ENCODE results near the gene FAAP100. TPM values are rescaled to one million over a fixed set of nuclear protein-coding genes. Genes with fewer than 3 reads are reported as not detected.

FAAP100 gene
- total and polyA plus RNA-seq, 9 donors, result 0.77 to 29.1 (median 25.0) TPM

DNA sequence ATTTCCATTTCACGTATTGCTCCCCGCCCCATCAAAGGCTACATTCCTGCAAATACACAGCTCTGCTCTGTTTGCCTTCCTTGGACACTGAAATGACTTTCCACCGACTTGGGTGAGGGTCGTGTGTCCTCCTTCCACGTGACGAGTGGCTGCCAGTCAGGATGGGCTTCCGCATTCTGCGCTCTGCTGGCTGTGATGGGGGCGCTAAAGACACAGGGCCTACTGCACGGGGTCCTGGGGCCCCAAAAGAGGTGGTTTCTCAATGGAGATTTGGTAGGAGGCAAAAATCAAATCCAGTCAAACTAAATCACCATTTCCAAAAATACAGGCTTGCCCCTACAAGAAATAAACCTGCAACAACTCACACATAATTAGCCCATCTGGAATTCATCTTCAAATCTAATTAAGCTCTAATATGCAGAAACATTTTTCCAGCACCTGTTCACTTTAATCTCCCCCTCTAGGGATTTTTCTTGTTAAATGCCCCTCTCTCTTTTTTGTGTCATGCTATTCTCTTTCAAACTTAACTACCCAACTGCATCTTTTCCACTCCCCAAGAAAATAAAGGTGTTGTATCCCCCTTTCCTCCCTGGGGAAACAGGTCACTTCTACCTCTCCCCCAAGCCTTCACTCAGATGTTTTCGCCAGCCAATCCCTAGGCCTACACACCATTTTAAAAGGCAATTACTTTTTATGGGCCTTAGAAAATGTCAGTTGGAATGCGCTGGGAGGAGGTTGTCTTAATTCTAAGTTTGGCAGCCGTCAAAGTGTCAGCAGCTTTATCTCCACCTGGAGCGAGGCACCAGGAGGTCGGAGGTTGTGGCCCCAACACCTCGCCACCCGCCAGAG lies 21.9 kb upstream of the FAAP100 start:
- intact Hi-C loops (cut with DNase I), result no loop called here

DNA sequence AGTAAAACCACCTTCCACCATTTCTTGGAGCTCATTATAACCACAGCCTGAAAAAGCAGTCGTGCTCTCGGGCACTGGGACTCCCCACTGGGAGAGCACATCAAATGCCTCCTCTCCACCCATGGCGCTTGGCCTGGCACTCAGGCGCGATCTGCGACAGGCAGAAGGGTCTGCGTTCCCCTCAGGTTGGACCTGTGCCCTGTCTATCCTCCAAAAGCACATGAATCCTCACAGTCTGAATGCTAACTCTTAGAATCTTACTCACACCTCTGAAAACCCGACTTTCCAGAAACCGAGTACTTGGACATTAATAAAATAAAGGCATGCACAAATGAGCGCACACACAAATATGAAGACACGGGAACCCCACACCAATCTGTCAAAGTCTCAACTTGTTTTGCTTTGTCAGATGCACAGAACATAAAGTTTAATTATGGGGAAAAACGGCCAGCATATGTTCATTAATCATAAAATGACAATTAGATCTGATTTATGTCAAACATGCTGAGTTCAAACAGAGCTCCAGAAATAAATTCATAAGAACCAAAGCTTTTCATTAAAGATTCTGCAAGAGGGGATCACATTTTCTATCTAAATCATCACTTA lies 20.5 kb upstream of the FAAP100 start:
- no peak overlapping the region for H3K27ac ChIP-seq
- peaks cover 11% of the 10 kb centered on the region for H3K4me1 ChIP-seq (ENCODE audit: insufficient read depth)
- no peaks in the 10 kb centered on the region for H3K27me3 ChIP-seq
- intact Hi-C loops (cut with DNase I), result no loop called here
- TF ChIP-seq POLR2A (IDR thresholded peaks at IDR 0.05) (no peak), EP300 (IDR thresholded peaks at IDR 0.05) (no peak)
- TF ChIP-seq, protein P1, sequence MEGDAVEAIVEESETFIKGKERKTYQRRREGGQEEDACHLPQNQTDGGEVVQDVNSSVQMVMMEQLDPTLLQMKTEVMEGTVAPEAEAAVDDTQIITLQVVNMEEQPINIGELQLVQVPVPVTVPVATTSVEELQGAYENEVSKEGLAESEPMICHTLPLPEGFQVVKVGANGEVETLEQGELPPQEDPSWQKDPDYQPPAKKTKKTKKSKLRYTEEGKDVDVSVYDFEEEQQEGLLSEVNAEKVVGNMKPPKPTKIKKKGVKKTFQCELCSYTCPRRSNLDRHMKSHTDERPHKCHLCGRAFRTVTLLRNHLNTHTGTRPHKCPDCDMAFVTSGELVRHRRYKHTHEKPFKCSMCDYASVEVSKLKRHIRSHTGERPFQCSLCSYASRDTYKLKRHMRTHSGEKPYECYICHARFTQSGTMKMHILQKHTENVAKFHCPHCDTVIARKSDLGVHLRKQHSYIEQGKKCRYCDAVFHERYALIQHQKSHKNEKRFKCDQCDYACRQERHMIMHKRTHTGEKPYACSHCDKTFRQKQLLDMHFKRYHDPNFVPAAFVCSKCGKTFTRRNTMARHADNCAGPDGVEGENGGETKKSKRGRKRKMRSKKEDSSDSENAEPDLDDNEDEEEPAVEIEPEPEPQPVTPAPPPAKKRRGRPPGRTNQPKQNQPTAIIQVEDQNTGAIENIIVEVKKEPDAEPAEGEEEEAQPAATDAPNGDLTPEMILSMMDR (IDR thresholded peaks at IDR 0.05), result no peak
- no peaks in the 10 kb centered on the region for H3K9me3 ChIP-seq
- no peak for DNase-seq
- H3K4me3 ChIP-seq, result no peak overlapping the region
- 84 to 89% (median 87%) methylated on average over 12 of the region's 12 CpGs for WGBS, 3 donors
- no peaks in the 10 kb centered on the region for H3K36me3 ChIP-seq

More for the DNA sequence above, 21.9 kb upstream of the FAAP100 start:
- TF ChIP-seq POLR2A (IDR thresholded peaks at IDR 0.05), result no peak
- TF ChIP-seq EP300 (IDR thresholded peaks at IDR 0.05), result no peak
- TF ChIP-seq, protein P1 (IDR thresholded peaks at IDR 0.05), result no peak
- no peak for DNase-seq
- Histone ChIP-seq H3K27ac (no peak overlapping the region), H3K9me3 (no peaks in the 10 kb centered on the region), H3K36me3 (no peaks in the 10 kb centered on the region), H3K4me3 (no peak overlapping the region), H3K27me3 (no peaks in the 10 kb centered on the region), H3K4me1 (ENCODE audit: insufficient read depth) (peaks cover 11% of the 10 kb centered on the region)
- WGBS, 3 donors, result 85 to 88% (median 87%) methylated on average over 17 of the region's 17 CpGs

DNA sequence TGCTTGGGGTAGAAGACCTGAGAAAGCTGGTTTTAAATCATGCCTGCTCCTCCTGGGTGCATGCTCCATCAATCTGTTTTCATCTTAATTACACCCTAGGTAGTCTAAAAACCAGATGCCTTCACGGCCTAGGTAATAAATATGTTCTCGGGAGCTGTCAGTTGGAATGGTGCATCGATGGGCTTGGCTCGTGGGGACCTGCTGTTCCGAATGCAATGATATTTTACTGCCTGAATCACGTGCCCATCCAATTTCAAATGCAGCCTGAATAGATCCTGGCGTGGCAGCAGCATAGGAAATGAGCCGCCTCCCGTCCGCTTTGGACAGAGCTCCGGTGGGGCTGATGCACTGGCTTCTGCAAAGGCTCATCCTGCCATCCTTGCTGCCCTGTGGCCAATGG lies 18.8 kb upstream of the FAAP100 start:
- no peak for TF ChIP-seq POLR2A (IDR thresholded peaks at IDR 0.05)
- TF ChIP-seq, protein P1 (IDR thresholded peaks at IDR 0.05), result no peak
- TF ChIP-seq EP300 (IDR thresholded peaks at IDR 0.05), result no peak
- Histone ChIP-seq H3K4me1 (ENCODE audit: insufficient read depth) (peaks cover 10% of the 10 kb centered on the region), H3K4me3 (no peak overlapping the region), H3K36me3 (no peaks in the 10 kb centered on the region), H3K27ac (no peak overlapping the region), H3K9me3 (no peaks in the 10 kb centered on the region), H3K27me3 (no peaks in the 10 kb centered on the region)
- intact Hi-C loops (cut with DNase I), result no loop called here
- 73 to 83% (median 79%) methylated on average over 11 of the region's 11 CpGs for WGBS, 3 donors
- no peak for DNase-seq

DNA sequence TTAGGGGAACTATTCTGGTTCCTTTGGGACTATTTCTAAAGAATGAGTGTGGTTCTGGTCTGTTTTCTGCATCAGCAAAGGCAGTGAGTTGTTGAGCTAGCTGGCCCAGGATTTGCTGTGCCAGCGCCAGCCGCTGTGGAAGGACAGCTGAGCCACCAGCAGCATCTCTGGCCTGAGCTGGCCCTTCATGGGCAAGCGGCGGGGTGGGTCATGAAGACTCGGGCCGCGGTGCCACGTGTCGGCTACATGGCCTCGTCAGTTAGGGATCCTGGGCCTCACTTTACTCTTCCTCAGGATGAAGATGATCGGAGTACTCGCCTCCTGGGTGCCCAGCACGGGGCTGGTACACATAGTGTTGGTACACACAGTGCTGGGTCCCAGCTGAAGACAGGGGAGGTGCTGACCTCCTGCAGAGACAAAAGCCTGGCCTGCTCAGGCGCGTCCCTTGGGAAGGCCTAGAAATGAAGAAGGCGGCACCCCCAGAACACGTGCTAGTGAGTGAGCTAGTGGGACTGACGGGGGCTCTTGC lies 17.9 kb upstream of the FAAP100 start:
- peaks cover 10% of the 10 kb centered on the region for H3K4me1 ChIP-seq (ENCODE audit: insufficient read depth)
- no peak for DNase-seq
- H3K27ac ChIP-seq, result no peak overlapping the region
- TF ChIP-seq POLR2A (IDR thresholded peaks at IDR 0.05), result no peak
- TF ChIP-seq, protein P1 (IDR thresholded peaks at IDR 0.05), result no peak
- TF ChIP-seq EP300 (IDR thresholded peaks at IDR 0.05), result no peak
- intact Hi-C loops (cut with DNase I), result no loop called here
- no peaks in the 10 kb centered on the region for H3K9me3 ChIP-seq
- WGBS, 3 donors, result 88 to 95% (median 95%) methylated on average over 18 of the region's 18 CpGs
- H3K4me3 ChIP-seq, result no peak overlapping the region
- no peaks in the 10 kb centered on the region for H3K27me3 ChIP-seq
- H3K36me3 ChIP-seq, result no peaks in the 10 kb centered on the region

Measured in ovary (tissue), 9 donors.